NCI-H82 treated with DMSO at 0.1 percent for 48 hours (cell line): ENCODE measurements around the gene PCDHA4.
"Not testable (repeated sequence)": the region's sequence is repeated elsewhere in the genome, so short reads cannot be mapped to it uniquely, and the experiment has no call there.

Source experiments
- DNase-seq: peaks from one replicate; lab custom pipeline; 2025; ENCODE audit not compliant: unreplicated experiment; lab: John Stamatoyannopoulos, UW

The PCDHA4 gene

GRCh38 chr5:140806834-140807775, at the start of gene PCDHA4:
Gene PCDHA4, plus strand, starts transcription at chr5:140807068.
- no peak for DNase-seq

DNA sequence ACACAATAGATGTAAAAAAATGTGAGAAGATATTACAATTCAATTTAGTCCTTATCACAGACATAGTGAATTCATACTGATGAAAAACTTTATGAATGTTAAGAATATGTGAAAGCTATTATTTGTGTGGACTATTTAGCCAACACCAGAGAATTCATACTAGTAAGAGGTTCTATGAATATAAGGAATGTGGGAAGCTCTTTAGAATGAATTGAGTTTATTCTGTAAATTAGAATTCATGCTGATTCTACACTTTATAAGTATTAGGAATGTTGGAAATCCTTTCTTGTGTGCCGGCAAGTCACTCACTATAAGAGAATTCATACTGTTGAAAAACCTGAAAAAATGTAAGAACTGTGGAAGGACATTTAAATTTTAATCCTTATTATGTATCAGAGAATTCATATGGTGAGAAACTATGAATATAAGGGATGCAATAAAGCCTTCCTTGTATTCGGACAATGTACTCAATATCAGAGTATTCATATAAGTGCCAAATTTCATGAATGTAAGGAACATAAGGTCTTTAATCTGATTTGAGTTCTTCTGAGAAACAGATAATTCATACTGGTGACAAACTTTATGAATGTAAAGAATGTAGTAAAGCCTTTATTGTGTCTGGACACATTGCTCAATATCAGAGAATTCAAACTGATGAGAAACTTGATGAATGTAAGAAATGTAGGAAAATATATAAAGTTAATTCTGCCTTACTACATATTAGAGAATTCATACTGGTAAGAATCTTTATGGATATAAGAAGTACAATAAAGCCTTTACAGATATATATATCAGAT, 42.5 kb upstream of the PCDHA4 start:
- DNase-seq = no peak

- no peak for DNase-seq
Observed at GRCh38 chr5:140767444-140767843, 39.4 kb upstream of the PCDHA4 start.

DNA sequence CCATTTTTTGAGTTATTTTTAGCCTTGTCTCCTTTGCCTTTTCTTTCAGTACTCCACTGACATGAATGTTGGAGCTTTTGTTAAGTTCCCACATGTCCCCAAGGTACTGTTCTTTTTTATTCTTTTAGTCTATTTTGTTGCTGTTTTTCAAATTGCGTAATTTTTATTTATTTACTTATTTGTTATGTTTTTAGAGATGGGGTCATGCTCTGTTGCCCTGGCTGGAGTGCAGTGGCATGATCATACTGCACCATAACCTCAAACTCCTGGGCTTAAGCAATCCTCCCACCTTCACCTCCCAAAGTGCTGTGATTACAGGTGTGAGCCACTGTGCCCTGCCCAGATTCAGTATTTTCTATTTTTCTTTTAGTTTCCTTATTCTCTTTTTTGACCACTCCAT, 26.4 kb upstream of the PCDHA4 start:
- no peak for DNase-seq

DNA sequence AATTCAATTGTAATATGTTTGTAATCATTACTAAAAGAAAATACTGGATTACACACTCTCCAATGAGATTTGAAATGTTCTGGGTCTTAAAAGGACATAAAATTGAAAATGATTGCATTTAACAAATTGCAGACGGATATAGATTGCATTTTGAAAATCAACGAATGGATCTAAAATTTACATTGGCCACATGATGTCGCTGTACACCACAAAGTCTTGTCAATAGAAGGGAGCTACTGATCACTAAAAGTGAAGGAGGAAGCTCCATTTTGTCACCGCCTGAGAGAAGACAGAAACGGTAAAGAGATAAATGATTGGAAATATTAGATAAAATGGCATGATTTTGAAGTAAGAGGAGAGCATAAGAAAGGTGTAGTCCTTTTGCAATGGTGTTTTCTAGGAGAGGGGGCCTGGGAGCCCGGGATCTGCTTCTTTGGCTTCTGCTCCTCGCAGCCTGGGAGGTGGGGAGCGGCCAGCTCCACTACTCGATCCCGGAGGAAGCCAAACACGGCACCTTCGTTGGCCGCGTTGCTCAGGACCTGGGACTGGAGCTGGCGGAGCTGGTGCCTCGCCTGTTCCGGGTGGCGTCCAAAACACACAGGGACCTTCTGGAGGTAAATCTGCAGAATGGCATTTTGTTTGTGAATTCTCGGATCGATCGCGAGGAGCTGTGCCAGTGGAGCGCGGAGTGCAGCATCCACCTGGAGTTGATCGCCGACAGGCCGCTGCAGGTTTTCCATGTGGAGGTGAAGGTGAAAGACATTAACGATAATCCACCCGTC, 20.8 kb upstream of the PCDHA4 start, which contains the start of gene PCDHA1:
PCDHA1 (plus strand) TSS at position 236 of the 782 bp plus-strand sequence.
- DNase-seq = no peak

DNA sequence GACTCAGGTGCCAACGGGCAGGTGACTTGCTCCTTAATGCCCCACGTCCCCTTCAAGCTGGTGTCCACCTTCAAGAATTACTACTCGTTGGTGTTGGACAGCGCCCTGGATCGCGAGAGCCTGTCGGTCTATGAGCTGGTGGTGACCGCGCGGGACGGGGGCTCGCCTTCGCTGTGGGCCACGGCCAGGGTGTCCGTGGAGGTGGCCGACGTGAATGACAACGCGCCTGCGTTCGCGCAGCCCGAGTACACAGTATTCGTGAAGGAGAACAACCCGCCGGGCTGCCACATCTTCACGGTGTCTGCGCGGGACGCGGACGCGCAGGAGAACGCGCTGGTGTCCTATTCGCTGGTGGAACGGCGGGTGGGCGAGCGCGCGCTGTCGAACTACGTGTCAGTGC, 19.4 kb upstream of the PCDHA4 start:
- DNase-seq = not testable (repeated sequence)

- not testable (repeated sequence) for DNase-seq
Observed at GRCh38 chr5:140787849-140788504, 18.9 kb upstream of the PCDHA4 start.

DNA sequence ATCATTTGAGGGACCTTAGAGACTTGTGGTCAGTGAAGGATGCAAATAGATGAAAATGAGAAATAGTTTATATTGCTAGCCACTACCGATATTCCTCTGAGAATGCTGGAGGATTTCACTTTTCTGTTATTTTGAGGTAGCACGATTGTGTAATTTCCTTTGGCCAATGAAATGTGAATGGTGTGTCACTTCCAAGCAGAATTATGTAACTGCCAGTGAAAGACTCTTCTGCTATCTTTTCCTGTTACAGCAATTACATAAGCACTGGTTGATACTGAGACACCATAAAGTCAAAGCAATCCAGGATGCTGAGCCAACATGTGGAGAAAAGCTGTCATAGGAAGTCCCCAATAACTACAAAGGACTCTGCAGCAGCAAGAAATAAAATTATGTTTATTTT, 15.8 kb upstream of the PCDHA4 start:
- DNase-seq = no peak

GRCh38 chr5:140794595-140795258, 12.1 kb upstream of the PCDHA4 start, which contains the start of gene PCDHA2:
Gene PCDHA2, plus strand, starts transcription at chr5:140794852.
- no peak for DNase-seq

- no peak for DNase-seq
Observed at GRCh38 chr5:140795259-140795641, 11.6 kb upstream of the PCDHA4 start.

GRCh38 chr5:140796072-140796717, 10.7 kb upstream of the PCDHA4 start:
- not testable (repeated sequence) for DNase-seq

GRCh38 chr5:140796718-140797095, 10.2 kb upstream of the PCDHA4 start:
- DNase-seq = no peak

- DNase-seq = no peak
Observed at GRCh38 chr5:140800816-140801493, 5.9 kb upstream of the PCDHA4 start, which contains the start of gene PCDHA3. Gene PCDHA3, plus strand, starts transcription at chr5:140801057.

- DNase-seq = no peak
Observed at GRCh38 chr5:140801494-140801841, 5.4 kb upstream of the PCDHA4 start.

DNA sequence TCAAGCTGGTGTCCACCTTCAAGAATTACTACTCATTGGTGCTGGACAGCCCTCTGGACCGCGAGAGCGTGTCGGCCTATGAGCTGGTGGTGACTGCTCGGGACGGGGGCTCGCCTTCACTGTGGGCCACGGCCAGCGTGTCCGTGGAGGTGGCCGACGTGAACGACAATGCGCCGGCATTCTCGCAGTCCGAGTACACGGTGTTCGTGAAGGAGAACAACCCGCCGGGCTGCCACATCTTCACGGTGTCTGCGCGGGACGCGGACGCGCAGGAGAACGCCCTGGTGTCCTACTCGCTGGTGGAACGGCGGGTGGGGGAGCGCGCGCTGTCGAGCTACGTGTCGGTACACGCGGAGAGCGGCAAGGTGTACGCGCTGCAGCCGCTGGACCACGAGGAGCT, 4.5 kb upstream of the PCDHA4 start:
- not testable (repeated sequence) for DNase-seq

- no peak for DNase-seq
Observed at GRCh38 chr5:140802781-140803271, 4.0 kb upstream of the PCDHA4 start.

DNA sequence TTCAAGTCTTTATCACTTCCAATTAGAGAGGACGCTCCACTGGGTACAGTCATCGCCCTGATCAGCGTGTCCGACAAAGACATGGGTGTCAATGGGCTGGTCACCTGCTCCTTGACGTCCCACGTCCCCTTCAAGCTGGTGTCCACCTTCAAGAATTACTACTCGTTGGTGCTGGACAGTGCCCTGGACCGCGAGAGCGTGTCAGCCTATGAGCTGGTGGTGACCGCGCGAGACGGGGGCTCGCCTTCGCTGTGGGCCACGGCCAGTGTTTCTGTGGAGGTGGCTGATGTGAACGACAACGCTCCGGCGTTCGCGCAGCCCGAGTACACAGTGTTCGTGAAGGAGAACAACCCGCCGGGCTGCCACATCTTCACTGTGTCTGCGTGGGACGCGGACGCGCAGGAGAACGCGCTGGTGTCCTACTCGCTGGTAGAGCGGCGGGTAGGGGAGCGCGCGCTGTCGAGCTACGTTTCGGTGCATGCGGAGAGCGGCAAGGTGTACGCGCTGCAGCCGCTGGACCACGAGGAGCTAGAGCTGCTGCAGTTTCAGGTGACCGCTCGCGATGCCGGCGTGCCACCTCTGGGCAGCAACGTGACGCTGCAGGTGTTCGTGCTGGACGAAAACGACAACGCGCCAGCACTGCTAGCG, 1.5 kb downstream of the PCDHA4 start:
- DNase-seq = not testable (repeated sequence)

DNA sequence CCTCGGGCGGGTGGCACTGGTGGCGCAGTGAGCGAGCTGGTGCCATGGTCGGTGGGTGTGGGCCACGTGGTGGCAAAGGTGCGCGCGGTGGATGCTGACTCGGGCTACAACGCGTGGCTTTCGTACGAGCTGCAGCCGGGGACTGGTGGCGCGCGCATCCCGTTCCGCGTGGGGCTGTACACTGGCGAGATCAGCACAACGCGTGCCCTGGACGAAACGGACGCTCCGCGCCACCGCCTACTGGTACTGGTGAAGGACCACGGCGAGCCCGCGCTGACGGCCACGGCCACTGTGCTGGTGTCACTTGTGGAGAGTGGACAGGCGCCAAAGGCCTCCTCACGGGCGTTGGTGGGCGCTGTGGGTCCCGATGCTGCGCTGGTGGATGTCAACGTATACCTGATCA, 2.0 kb downstream of the PCDHA4 start:
- no peak for DNase-seq
